Suprapubic skin (tissue), 4 donors: ENCODE measurements around the gene WDR5.
"Not testable (repeated sequence)": the region's sequence is repeated elsewhere in the genome, so short reads cannot be mapped to it uniquely, and the experiment has no call there.

Source experiments
- EP300 ChIP-seq: sonication (generic); formaldehyde crosslinking; IDR thresholded peaks from one replicate; pipeline ENCODE4 v1.6.1; 2017; ENCODE audit warnings: antibody characterized with exemption
- POLR2A ChIP-seq, 2 donors: fragments of 450-650 bp; IDR thresholded peaks; one replicate each; pipeline ENCODE4 v1.6.1; 2017; ENCODE audit warnings: antibody characterized with exemption in 2 of 2, mild to moderate bottlenecking in 2 of 2, moderate library complexity in 2 of 2
- POLR2AphosphoS5 ChIP-seq, 3 donors: sonication (generic); formaldehyde crosslinking; IDR thresholded peaks; one replicate each; pipeline ENCODE4 v1.6.1; 2017; ENCODE audit warnings: antibody characterized with exemption in 3 of 3
- TF ChIP-seq, protein P1 (sequence below), 2 donors: fragments of 200-600 bp in 1 of 2; fragments of 450-650 bp in 1 of 2; sonication (generic) in 1 of 2; IDR thresholded peaks; one replicate each; pipeline ENCODE4 v1.5.1; 2016 to 2019; ENCODE audit warnings: antibody characterized with exemption in 2 of 2, mild to moderate bottlenecking in 1 of 2, moderate library complexity in 1 of 2

DNA sequence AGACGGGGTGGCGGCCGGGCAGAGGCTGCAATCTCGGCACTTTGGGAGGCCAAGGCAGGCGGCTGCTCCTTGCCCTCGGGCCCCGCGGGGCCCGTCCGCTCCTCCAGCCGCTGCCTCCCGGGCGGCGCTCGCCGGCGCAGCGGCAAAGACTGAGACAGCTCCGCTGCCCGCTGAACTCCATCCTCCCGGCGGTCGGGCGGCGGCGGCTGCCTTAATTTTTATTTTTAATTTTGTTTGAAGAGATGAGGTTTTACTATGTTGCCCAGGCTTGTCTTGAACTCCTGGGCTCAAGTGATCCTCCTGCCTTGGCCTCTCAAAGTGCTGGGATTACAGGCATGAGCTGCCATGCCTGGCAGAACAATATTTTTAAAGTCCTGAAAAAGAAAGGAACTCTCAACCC lies 16.9 kb upstream of the WDR5 start:
- TF ChIP-seq, protein P1, sequence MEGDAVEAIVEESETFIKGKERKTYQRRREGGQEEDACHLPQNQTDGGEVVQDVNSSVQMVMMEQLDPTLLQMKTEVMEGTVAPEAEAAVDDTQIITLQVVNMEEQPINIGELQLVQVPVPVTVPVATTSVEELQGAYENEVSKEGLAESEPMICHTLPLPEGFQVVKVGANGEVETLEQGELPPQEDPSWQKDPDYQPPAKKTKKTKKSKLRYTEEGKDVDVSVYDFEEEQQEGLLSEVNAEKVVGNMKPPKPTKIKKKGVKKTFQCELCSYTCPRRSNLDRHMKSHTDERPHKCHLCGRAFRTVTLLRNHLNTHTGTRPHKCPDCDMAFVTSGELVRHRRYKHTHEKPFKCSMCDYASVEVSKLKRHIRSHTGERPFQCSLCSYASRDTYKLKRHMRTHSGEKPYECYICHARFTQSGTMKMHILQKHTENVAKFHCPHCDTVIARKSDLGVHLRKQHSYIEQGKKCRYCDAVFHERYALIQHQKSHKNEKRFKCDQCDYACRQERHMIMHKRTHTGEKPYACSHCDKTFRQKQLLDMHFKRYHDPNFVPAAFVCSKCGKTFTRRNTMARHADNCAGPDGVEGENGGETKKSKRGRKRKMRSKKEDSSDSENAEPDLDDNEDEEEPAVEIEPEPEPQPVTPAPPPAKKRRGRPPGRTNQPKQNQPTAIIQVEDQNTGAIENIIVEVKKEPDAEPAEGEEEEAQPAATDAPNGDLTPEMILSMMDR (IDR thresholded peaks at IDR 0.05) = not testable (repeated sequence)
- not testable (repeated sequence) for TF ChIP-seq POLR2A (IDR thresholded peaks at IDR 0.05); POLR2AphosphoS5 (IDR thresholded peaks at IDR 0.05); EP300
